Right cardiac atrium (tissue), 5 donors: ENCODE results near the gene USP15. TPM values are rescaled to one million over a fixed set of nuclear protein-coding genes. Genes with fewer than 3 reads are reported as not detected.

Experiments used
- ATAC-seq, 2 donors: fragments of 200-7000 bp; cut with Tn5 transposase; one replicate each; pipeline versions ENCODE4 v1.8.0 to v1.9.1; 2020; ENCODE audit warnings: moderate library complexity in 2 of 2, mild to moderate bottlenecking in 1 of 2
- DNase-seq, 3 donors: peaks; one replicate each; pipeline ENCODE4 v3.0.0-alpha.2; 2020
- H3K27ac ChIP-seq: one replicate; pipeline ENCODE4 v1.5.1; 2013; ENCODE audit warnings: mild to moderate bottlenecking, low read length, control low read depth, moderate library complexity
- H3K27me3 ChIP-seq: one replicate; pipeline ENCODE4 v1.6.1; 2013; ENCODE audit not compliant: control insufficient read depth, insufficient read depth
- H3K4me1 ChIP-seq: one replicate; pipeline ENCODE4 v1.6.1; 2013; ENCODE audit warnings: low read length; ENCODE audit not compliant: control insufficient read depth, insufficient read depth
- H3K4me3 ChIP-seq: one replicate; pipeline ENCODE4 v1.5.1; 2013; ENCODE audit warnings: low read length, control low read depth
- H3K9me3 ChIP-seq: one replicate; pipeline ENCODE4 v1.6.1; 2013; ENCODE audit warnings: low read length; ENCODE audit not compliant: control insufficient read depth
- WGBS: extraction: QIAGEN DNeasy Blood & Tissue Kit; methylation state at CpG from one replicate; pipeline ENCODE4 v1.1.7; 2013; 5-methylcytosine and 5-hydroxymethylcytosine counted together
- intact Hi-C, 4 donors: fragments of 100-400 bp; cut with DNase I; formaldehyde crosslinking; loops; one replicate each; pipeline versions ENCODE4 v1.11.0 to v1.14.0; 2022 to 2023
- polyA plus RNA-seq: library from polyadenylated mRNA; stranded (reverse); fragments of 200-250 nt; gene quantifications from one replicate; pipeline ENCODE4 v1.2.3, GENCODE V29; 2013
- total RNA-seq, 4 donors: library from RNA; stranded (reverse); fragmentation: NEBNext Ultra II Directional; extraction: Animal tissue kit (Norgen Biotek cat#: 25700); gene quantifications; one replicate each; pipeline ENCODE4 v1.2.1, GENCODE V29; 2021
- donor health status: healthy with polysubstance abuse.
- donor health status: DM: no; HTN: yes; CAD: no.
- donor health status: DM: no; HTN: no; CAD: no.
- donor health status: DM: no; HTN: yes; CAD: no; lungs with severe emphysema.
- donor health status: DM: yes; HTN: yes; CAD: no.

USP15 gene
- total and polyA plus RNA-seq, 5 donors = 38.0 to 65.7 (median 51.1) TPM

DNA sequence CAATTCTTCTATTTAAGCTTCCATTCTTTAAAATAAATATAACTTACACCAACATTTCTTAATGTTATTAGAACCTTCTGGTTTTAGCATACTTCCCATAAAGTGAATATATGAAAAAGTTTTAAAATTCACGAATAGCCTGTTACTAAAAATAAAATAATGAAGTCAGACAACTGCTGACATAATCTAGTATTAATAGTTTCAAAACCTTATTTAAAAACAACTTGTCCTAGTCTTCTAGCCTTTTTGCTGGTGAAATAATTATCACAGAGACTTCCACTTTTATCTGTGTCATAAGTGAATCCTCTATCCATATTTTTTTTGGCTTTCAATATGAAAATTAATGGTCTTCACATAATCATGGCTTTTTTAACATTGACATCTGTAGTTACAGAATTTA is 112.6 kb downstream of the USP15 start:
- no peak overlapping the region for H3K27ac ChIP-seq

DNA sequence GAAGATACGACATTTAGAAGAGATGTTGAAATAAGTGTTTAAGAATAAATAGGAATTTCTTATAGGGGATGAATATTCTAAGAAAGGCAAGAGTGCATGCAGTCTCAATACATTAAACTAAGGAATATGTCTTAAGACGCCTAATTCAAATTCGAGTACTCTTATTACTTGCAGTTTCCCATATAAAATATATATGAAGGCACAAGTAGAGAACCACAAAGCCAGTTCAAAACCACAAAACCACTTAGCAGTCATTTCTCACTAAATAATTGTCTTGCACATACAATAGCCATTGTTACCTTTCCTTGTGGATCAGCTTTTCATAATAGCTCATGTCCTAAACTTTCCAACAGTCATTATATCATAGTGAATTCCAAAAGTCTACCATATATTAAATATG is 115.4 kb downstream of the USP15 start:
- 94% methylated on average over 3 of the region's 3 CpGs for WGBS
- no peak overlapping the region for H3K27ac ChIP-seq
- no peaks in the 10 kb centered on the region for H3K4me1 ChIP-seq
- no peak overlapping the region for H3K4me3 ChIP-seq
- no peaks in the 10 kb centered on the region for H3K9me3 ChIP-seq
- ATAC-seq (no peak), DNase-seq (no peak)
- intact Hi-C loops = no loop called here
- H3K27me3 ChIP-seq = no peaks in the 10 kb centered on the region

More for the DNA sequence above, 112.6 kb downstream of the USP15 start:
- H3K9me3 ChIP-seq = no peaks in the 10 kb centered on the region
- H3K4me3 ChIP-seq = no peak overlapping the region
- intact Hi-C loops = no loop called here
- H3K27me3 ChIP-seq = no peaks in the 10 kb centered on the region
- DNase-seq (no peak), ATAC-seq (no peak)
- 13% methylated on average over 1 of the region's 1 CpG for WGBS
- no peaks in the 10 kb centered on the region for H3K4me1 ChIP-seq

DNA sequence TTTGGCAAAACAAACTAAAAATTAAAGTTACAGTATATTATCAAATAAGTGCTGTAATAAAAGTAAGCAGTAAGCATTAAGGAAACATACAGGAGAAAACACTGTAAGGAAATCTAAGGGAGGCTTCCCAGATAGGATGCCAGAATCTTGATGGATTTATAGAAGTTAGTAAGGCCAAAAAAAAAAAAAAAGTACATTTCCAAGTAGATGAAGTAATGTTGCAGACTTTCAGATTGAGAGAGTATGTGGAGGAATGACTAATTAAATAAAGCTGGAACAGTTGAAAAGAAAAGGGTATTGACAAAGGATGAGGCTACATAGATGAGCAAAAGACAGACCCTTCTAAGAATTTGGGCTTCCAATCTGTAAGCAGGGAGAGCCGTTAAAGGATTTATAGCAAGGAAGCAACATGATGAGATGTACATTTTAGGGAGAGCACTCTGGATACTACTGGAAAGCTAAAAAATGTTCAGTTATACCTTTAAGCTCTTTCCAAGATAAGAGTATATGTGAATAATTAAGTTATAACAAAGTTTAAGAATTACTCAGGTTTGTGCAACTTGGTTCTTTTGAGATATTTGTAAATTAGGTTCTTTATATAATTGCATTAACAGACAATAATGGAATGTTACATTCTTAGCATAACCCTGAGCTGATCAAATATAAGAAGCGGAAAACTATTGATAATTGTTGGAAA is 119.0 kb downstream of the USP15 start:
- no peak for ATAC-seq
- Histone ChIP-seq H3K4me3 (no peak overlapping the region), H3K4me1 (no peaks in the 10 kb centered on the region), H3K27ac (no peak overlapping the region), H3K9me3 (no peaks in the 10 kb centered on the region), H3K27me3 (no peaks in the 10 kb centered on the region)
- intact Hi-C loops = no loop called here
- no peak for DNase-seq
- 87% methylated on average over 2 of the region's 2 CpGs for whole genome bisulfite sequencing

DNA sequence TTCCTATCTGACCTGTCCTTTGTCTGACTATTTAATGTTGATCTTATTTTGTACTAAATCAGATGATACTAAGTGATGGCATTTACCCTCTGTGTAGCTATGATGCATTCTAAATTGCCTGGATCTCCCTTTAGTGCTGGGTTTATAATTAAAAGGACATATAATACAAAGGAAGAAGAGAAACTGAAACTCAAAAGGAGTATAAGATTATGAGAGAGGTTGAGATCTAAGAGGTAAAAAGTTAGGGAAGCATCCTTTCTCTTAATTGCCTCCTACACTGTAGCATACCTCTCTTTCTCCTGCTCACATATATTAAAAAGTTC is 119.5 kb downstream of the USP15 start:
- ATAC-seq (no peak), DNase-seq (no peak)
- Histone ChIP-seq H3K4me1 (no peaks in the 10 kb centered on the region), H3K9me3 (no peaks in the 10 kb centered on the region), H3K27ac (no peak overlapping the region), H3K27me3 (no peaks in the 10 kb centered on the region), H3K4me3 (no peak overlapping the region)
- intact Hi-C loops = no loop called here

DNA sequence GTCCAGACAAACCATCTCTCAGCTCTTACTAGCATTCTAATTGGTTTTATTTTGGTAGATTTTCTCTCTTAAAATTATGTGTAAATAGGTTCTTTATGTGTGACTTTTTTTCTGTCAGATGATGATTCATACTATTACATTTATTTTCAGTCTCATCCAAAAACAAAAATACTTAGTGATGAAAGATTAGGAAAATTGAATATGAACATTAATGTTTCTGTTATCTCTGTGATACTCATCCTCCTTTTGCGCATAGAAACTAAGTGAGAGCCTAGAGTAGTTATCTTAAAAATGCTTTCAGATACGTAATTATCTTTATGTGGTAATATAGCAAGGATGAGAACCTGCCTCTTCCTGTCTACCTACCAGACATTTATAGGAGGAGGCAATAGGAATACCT is 122.3 kb downstream of the USP15 start:
- intact Hi-C loops = no loop called here
- Histone ChIP-seq H3K4me1 (no peaks in the 10 kb centered on the region), H3K27ac (no peak overlapping the region), H3K9me3 (no peaks in the 10 kb centered on the region), H3K27me3 (no peaks in the 10 kb centered on the region), H3K4me3 (no peak overlapping the region)
- ATAC-seq = no peak
- no peak for DNase-seq
- WGBS = 79% methylated on average over 2 of the region's 2 CpGs

DNA sequence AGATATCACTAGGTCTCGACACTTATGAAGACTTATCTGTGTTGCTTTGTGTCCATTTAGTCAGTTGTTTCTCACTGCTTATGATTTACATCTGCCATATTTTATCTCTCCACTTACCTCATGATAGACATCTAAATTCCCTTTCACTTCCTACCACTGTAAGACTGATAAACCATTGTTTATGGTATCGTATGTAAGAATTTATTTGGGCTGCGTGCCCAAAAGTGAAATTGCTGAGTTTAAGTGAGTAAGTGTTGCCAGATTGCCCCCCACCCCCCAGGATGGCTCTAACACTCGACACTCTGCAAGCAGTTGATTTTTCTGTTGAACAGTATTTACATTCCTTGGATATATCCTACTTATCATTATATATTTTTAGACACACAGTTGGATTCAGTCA is 136.5 kb downstream of the USP15 start:
- intact Hi-C loops = no loop called here
- H3K27ac ChIP-seq = no peak overlapping the region
- no peak for DNase-seq
- 52% methylated on average over 4 of the region's 4 CpGs for WGBS
- H3K27me3 ChIP-seq = no peaks in the 10 kb centered on the region
- H3K9me3 ChIP-seq = no peaks in the 10 kb centered on the region
- ATAC-seq = no peak
- H3K4me1 ChIP-seq = no peaks in the 10 kb centered on the region
- H3K4me3 ChIP-seq = no peak overlapping the region

DNA sequence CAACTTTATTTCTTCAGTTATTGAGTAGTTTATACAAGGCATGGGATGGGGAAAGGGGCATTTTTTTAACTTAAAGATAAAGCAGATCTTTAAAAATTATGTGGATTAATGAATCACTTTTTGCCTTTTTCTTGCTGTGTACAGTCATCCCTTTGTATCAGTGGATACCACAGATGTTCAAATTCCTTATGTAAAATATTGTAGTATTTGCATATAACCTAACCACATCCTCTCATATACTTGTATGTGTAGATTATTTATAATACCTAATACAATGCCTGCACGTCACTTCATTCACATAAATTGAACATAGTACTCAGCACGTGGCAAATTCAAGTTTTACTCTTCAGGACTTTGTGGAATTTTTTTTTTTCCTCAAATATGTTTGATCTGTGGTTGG is 139.9 kb downstream of the USP15 start:
- no peak overlapping the region for H3K4me3 ChIP-seq
- no peak for ATAC-seq

DNA sequence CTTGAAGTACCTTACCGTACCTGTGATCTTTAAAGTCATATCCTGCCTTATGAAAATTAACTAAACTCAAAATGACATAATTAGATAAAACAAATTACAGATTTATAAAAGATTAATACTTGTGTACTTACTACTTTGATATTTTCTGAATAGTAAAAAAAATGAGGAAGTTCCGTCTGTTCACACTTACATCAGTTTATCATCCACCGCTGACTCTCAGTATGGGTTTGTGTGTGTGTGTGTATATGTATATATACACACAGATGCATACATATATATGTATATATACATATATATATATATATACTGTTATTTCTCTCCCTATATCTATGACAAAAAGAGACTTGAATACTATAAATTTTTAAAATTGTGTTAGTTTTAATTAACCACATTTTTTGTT is 141.4 kb downstream of the USP15 start:
- DNase-seq (no peak), ATAC-seq (no peak)
- Histone ChIP-seq H3K9me3 (no peaks in the 10 kb centered on the region), H3K27ac (no peak overlapping the region), H3K4me3 (no peak overlapping the region), H3K27me3 (no peaks in the 10 kb centered on the region), H3K4me1 (no peaks in the 10 kb centered on the region)
- WGBS = 76% methylated on average over 3 of the region's 3 CpGs
- intact Hi-C loops = no loop called here

More for the DNA sequence above, 139.9 kb downstream of the USP15 start:
- intact Hi-C loops = no loop called here
- Histone ChIP-seq H3K4me1 (no peaks in the 10 kb centered on the region), H3K27ac (no peak overlapping the region), H3K27me3 (no peaks in the 10 kb centered on the region), H3K9me3 (no peaks in the 10 kb centered on the region)
- 95% methylated on average over 2 of the region's 2 CpGs for WGBS
- DNase-seq = no peak

DNA sequence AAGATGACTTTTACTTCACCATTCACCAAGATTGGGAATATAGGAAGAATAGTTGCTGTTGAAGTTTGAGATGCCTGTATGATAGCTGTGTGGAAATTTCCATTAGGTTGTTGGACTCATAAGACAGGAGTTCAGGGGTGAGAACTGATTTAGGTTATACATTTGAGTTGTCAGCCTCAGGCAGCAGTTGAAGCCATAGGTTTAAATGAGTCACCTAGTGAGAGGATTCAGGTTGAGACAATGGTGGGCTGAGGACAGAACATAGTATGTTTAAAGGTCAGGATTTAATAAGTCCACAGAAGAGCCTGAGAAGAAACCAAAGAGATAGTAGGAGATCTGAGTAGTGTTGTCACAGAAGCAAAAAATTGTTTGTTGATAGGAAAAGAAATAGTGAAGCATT is 142.8 kb downstream of the USP15 start:
- Histone ChIP-seq H3K4me1 (no peaks in the 10 kb centered on the region), H3K9me3 (no peaks in the 10 kb centered on the region), H3K27ac (no peak overlapping the region), H3K4me3 (no peak overlapping the region), H3K27me3 (no peaks in the 10 kb centered on the region)
- ATAC-seq = no peak
- no peak for DNase-seq
- intact Hi-C loops = no loop called here

DNA sequence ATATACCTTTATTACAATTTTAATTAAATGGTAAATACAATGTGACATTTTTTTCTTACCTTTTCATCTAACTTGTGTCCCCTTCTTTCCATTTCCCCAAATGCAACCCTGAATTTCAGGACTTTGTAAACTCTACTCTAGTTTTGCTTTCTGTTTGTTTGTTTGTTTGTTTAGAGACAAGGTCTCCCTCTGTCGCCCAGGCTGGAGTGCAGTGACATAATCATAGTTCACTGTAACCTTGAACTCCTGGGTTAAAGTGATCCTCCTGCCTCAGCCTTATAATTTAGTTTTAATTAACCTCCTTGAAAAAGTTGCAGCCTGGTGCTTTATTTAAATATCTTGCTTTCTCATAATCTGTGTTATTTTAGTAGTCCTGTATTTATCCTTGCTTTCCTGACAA is 147.4 kb downstream of the USP15 start:
- Histone ChIP-seq H3K27me3 (no peaks in the 10 kb centered on the region), H3K4me1 (no peaks in the 10 kb centered on the region), H3K4me3 (no peak overlapping the region), H3K9me3 (no peaks in the 10 kb centered on the region), H3K27ac (no peak overlapping the region)
- intact Hi-C loops = no loop called here
- ATAC-seq = no peak
- DNase-seq = no peak
- WGBS = 85% methylated on average over 1 of the region's 1 CpG

DNA sequence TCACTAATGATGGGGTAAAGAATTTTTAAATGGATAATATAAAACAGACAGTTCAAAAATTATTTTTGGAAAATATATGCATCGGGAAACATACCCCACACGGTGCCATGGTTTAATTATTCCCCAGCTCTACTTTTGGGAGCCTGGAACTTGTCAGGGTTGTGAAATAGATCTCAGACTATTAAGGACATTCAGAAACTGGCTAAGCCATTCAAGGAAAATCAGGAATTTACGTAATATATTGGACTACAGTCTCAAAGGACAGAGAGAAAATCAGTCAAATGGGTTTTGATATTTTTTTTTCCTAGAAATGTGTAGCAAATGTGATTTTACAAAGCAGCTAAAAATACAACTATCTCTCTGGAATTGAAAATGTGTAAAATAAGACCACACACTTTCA is 148.9 kb downstream of the USP15 start:
- WGBS = 84% methylated on average over 3 of the region's 3 CpGs
- no peak for DNase-seq
- H3K4me1 ChIP-seq = no peaks in the 10 kb centered on the region
- ATAC-seq = no peak
- no peaks in the 10 kb centered on the region for H3K9me3 ChIP-seq
- H3K4me3 ChIP-seq = no peak overlapping the region
- H3K27me3 ChIP-seq = no peaks in the 10 kb centered on the region
- intact Hi-C loops = no loop called here
- H3K27ac ChIP-seq = no peak overlapping the region

DNA sequence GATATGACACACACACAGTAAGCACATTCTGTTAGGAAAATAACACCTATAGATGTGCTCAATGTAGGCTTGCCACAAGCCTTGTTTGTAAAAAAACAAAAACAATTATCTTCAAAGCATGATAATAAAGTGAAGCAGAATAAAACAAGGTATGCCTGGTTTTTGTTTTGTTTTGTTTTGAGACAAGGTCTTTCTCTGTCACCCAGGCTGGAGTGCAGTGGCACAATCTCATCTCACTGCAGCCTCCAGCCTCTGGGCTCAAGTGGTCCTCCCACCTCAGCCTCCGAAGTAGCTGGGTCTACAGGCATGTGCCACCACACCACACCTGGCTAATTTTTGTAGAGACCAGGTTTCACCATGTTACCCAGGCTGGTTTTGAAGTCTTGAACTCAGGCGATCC is 154.0 kb downstream of the USP15 start:
- Histone ChIP-seq H3K27ac (no peak overlapping the region), H3K4me1 (no peaks in the 10 kb centered on the region), H3K4me3 (no peak overlapping the region), H3K27me3 (no peaks in the 10 kb centered on the region), H3K9me3 (no peaks in the 10 kb centered on the region)
- DNase-seq (no peak), ATAC-seq (no peak)
- WGBS = 98% methylated on average over 2 of the region's 2 CpGs
- intact Hi-C loops = no loop called here
